ENCODE results near the gene RCOR3. TPM values are rescaled to one million over a fixed set of nuclear protein-coding genes. Genes with fewer than 3 reads are reported as not detected.
A peak's percentile ranks its signal among the peaks of the same experiment; 100 is the strongest.
"Not testable (repeated sequence)": the region's sequence is repeated elsewhere in the genome, so short reads cannot be mapped to it uniquely, and the experiment has no call there.

The RCOR3 gene
- total RNA-seq, 1 donor: 31.2 TPM

- H3K4me3 ChIP-seq (ENCODE audit: low read depth, low read length): no peak overlapping the region
- DNase-seq (ENCODE audit: low read depth): peak; percentile 12
- no peak for TF ChIP-seq CTCF (IDR thresholded peaks at IDR 0.05; ENCODE audit: insufficient read depth, low read length)
These were observed 11.2 kb upstream of the RCOR3 start for GRCh38 chr1:211247921-211248320.

DNA sequence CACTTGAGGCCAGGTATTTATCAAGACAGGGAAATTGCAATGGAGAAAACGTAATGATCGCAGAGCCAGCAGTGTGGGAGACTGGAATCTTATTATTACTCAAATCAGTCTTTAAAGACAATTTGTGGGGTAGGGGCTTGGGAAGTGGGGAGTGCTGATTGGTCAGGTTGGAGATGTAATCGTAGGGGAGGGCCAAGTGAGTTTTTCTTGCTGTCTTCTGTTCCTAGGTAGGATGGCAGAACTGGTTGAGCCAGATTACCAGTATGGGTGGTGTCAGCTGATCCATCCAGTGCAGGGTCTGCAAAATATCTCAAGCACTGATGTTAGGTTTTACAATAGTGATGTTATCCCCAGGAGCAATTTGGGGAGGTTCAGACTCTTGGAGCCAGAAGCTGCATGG lies 9.6 kb upstream of the RCOR3 start:
- not testable (repeated sequence) for DNase-seq (ENCODE audit: low read depth); H3K4me3 ChIP-seq (ENCODE audit: low read depth, low read length)

- TF ChIP-seq CTCF (IDR thresholded peaks at IDR 0.05; ENCODE audit: insufficient read depth, low read length): no peak
- DNase-seq (ENCODE audit: low read depth): peak; percentile 31
- peak overlapping the region; percentile 87 for H3K4me3 ChIP-seq (ENCODE audit: low read depth, low read length)
These were observed 1.3 kb upstream of the RCOR3 start for GRCh38 chr1:211257826-211258225.

GRCh38 chr1:211258310-211258755 lies 833 bp upstream of the RCOR3 start:
- peak; percentile 25 for TF ChIP-seq CTCF (IDR thresholded peaks at IDR 0.05; ENCODE audit: insufficient read depth, low read length)
- peak overlapping the region; percentile 87 for H3K4me3 ChIP-seq (ENCODE audit: low read depth, low read length)
- peak; percentile 79 for DNase-seq (ENCODE audit: low read depth)

- H3K4me3 ChIP-seq (ENCODE audit: low read depth, low read length): peak overlapping the region; percentile 87
- TF ChIP-seq CTCF (IDR thresholded peaks at IDR 0.05; ENCODE audit: insufficient read depth, low read length): no peak
- no peak for DNase-seq (ENCODE audit: low read depth)
These were observed 516 bp downstream of the RCOR3 start for GRCh38 chr1:211259638-211260126.

- peak overlapping the region; percentile 87 for H3K4me3 ChIP-seq (ENCODE audit: low read depth, low read length)
- peak; percentile 74 for DNase-seq (ENCODE audit: low read depth)
- no peak for TF ChIP-seq CTCF (IDR thresholded peaks at IDR 0.05; ENCODE audit: insufficient read depth, low read length)
These were observed 1.3 kb downstream of the RCOR3 start for GRCh38 chr1:211260141-211261107.

DNA sequence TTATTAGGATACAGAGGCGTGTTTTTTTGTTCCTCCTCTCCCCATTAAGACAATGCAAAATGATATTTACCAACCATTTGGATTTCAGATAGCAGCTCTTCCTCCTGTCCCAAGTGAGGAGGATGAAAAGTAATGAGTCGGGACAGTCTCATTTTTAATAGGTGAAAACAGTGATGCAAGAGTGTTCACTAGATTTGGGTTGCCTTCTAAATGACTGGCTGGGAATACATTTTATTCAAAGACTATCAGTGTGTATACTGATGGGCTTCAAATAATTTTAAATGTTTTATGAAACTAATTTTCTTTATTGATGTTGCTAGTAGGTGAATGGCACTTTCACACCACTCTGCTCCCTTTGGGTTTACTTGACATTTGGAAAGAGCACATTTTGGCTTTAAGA lies 2.1 kb downstream of the RCOR3 start:
- no peak for TF ChIP-seq CTCF (IDR thresholded peaks at IDR 0.05; ENCODE audit: insufficient read depth, low read length)

GRCh38 chr1:211263022-211263421 lies 3.9 kb downstream of the RCOR3 start:
- H3K4me3 ChIP-seq (ENCODE audit: low read depth, low read length); DNase-seq (ENCODE audit: low read depth): not testable (repeated sequence)

More for the DNA sequence above, 2.1 kb downstream of the RCOR3 start:
- no peak for DNase-seq (ENCODE audit: low read depth)
- H3K4me3 ChIP-seq (ENCODE audit: low read depth, low read length): peak overlapping the region; percentile 87

Data from fibroblast of the aortic adventitia (primary cell).